ENCODE data around the gene TRIM68. TPM values are rescaled to one million over a fixed set of nuclear protein-coding genes. Genes with fewer than 3 reads are reported as not detected.

TRIM68 gene, protein sequence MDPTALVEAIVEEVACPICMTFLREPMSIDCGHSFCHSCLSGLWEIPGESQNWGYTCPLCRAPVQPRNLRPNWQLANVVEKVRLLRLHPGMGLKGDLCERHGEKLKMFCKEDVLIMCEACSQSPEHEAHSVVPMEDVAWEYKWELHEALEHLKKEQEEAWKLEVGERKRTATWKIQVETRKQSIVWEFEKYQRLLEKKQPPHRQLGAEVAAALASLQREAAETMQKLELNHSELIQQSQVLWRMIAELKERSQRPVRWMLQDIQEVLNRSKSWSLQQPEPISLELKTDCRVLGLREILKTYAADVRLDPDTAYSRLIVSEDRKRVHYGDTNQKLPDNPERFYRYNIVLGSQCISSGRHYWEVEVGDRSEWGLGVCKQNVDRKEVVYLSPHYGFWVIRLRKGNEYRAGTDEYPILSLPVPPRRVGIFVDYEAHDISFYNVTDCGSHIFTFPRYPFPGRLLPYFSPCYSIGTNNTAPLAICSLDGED
- 16.6 and 25.6 TPM in 2 replicates for total RNA-seq (2014; rRNA removed; shearing (Covaris generic))

DNA sequence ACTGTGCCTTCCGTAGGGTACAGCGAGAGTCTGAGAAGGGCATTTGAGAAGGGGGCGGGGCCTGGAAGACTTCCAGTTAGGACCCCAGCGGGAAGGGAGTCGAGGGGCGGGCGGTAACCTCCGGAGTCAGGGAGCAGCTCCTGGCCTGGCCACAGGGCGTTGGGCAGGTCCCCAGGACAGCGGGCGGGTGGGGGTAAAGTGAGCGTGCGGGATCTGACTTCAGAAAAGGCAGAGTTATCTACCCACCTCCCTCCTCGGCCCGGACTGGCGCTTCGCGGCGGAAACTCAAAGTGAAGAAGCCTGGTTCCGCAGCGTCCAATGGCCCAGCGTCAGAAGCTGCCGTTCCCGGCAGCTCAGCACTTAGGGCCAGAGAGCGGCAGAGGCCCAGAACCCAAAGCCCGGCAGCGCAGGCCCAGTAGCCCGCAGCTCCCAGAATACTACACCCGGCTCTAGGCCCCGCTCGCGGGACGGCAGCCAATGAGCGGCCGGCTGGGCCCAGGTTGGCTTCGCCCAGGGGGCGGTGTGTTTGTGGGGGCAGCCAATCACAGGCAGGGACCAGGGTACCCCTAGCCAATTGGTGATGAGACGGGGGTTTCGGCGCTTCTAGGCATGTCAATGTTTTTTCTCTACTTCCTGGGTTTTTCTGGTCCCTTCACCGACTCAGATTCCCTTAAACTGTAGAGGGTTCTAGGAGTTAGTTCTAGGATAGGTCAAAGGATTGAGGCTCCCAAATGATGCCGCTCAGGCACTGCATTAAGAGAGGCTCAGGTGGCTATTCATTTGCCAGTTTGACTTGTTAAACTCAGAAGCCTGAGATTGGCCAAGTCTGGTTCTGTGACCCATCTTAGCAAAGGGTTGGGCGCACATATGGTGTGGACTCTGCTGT lies at the start of gene TRIM68:
TRIM68 (minus strand) TSS at position 451 of the 886 bp plus-strand sequence. CDS start 2,727 bp downstream, outside the sequence.
- peak; percentile 95 for DNase-seq (ENCODE audit: low spot score)

DNA sequence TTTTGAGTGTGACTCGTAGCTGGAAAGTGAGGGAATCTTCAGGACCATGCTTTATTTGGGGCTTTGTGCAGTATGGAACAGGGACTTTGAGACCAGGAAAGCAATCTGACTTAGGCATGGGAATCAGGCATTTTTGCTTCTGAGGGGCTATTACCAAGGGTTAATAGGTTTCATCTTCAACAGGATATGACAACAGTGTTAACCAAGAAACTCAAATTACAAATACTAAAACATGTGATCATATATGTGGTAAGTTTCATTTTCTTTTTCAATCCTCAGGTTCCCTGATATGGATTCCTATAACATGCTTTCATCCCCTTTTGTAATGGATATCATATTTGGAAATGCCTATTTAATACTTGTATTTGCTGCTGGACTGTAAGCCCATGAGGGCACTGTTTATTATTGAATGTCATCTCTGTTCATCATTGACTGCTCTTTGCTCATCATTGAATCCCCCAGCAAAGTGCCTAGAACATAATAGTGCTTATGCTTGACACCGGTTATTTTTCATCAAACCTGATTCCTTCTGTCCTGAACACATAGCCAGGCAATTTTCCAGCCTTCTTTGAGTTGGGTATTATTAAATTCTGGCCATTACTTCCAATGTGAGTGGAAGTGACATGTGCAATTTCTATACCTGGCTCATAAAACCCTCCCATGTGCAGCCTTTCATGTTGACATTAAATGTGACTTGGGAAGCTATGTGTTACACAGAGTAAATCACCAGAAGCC lies 46.8 kb upstream of the TRIM68 start:
- DNase-seq (ENCODE audit: low spot score): no peak

DNA sequence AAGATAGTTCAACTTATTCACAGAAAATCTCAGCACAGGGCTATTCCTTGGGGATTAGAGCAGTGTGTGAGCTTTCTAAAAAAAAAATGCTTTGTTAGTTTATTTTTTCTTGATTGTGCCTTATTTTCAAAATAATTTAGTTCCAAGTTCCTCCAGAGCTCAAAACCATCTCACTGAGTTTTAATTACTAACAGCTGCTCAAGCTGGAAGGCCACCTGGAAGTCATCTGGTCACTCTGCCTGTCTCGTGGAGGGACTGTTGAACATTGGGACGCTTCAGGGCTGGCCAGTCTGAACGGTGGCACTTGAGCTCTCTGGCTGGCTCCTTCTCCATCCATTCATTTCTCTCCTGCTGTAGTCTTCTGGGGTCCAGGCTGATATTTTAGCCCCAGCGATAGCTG lies 39.7 kb upstream of the TRIM68 start:
- DNase-seq (ENCODE audit: low spot score): no peak

DNA sequence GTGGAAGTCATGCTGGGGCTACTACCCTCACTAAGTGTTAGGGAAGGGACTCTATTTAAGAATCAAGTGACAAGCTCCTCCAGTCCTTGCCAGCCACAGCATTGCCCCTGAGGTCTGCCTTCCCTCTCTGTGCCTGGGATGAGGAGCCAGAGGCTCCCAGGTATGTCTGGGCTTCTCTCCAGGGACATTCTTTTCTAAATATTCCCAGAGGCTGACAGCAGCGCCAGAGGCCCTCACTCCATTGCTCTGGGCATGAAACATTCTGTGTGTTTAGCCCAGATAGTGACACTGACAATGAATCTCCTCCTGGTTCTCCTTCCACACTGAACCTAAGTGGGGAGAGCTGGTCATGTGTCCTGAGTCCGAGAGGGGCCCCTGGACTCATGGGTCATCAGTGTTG lies 37.9 kb upstream of the TRIM68 start:
- no peak for DNase-seq (ENCODE audit: low spot score)

DNA sequence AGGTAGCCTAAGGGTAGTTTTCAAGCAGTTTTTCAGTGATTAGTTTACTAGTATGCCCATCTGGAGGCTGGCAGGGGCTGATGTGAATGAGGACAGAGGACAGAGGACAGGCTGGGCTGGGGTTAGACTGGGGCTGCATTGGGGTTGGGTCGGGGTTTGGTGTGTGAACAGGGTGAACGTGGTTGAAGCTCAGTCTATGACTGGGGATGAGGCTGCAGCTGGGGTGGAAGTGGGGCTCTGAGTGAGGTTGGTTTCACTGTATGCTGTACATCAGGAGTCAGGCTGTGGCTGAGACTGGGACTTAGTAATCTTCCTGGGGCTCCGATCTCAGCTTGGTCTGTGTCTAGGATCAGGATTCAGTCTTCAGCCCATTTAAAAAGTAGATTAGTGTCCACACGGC lies 36.2 kb upstream of the TRIM68 start:
- DNase-seq (ENCODE audit: low spot score): no peak

DNA sequence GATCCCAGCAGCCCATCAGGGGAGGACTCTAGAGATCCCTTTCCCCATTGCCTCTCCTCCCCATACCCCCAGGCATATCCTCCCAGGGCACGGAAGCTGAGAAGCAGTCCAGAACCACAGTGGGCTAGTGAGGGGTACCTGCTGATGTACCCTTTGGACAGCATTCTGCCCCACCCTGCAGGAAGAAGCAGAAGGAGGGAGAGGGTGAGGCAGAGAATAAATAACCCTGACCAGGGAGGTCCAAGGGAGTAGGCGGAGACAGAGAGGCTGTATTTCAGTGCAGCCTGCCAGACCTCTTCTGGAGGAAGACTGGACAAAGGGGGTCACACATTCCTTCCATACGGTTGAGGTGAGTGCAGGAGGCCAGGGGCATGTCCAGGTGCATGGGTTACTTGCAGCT lies 35.7 kb upstream of the TRIM68 start, which contains the start of gene OR51E1:
OR51E1 (plus strand) TSS at position 301 of the 400 bp plus-strand sequence. CDS start 8,545 bp downstream, outside the sequence.
- DNase-seq (ENCODE audit: low spot score): no peak

DNA sequence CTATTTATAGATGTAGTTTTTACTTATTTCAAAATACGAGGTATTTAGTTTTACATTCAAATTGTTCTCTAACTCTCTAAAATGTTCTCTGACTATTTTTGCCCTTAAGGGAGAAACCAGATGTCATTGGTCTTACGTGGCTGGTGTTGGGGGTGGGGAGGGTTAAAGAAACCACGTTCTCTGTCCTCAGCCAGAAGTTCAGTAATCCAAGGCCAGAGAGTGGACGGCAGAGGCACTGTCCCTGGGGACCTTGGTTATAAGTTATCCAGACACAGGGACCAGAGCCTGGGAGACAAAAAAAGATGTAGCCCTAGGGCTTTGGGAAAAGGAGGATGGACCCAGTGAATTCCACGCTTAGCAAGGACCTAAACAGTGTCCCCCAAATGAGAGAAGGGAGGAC lies 35.0 kb upstream of the TRIM68 start:
- DNase-seq (ENCODE audit: low spot score): no peak

DNA sequence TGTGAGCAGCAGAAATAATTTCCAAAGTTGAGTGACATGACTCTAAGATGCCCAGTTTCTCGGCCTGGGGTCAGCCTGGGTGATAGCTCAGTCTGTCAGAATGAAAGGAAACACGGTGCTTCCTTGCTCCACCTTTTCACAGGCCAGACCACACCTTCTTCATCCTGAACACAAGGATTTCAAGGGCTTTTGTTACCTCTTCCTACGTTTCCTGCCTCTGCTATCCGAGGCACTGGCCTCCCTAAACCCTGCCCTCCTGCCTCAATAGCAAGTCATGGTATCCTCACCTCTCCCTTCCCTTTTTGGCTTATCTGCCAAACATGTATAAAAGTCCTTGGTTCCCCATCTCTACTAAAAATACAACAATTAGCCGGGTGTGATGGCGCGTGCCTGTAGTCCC lies 34.0 kb upstream of the TRIM68 start:
- no peak for DNase-seq (ENCODE audit: low spot score)

DNA sequence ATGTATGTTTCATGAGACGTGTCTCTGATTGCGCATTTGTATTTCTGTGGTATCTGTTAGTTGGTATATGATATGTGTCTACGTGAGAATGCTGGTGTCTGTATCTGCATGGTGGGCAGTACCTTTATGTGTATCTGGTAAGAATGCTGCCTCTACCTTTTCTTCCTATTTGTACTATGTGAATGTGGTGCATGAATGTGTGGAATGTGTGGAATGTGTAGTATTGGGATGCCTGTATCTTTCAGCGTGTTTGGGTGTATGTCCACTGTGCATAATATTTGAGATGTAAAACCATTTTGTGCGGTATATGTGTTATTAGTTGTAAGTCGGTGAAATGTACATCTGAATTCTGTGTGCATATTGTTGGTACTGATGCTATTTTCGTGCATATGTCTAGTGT lies 33.5 kb upstream of the TRIM68 start:
- DNase-seq (ENCODE audit: low spot score): no peak

DNA sequence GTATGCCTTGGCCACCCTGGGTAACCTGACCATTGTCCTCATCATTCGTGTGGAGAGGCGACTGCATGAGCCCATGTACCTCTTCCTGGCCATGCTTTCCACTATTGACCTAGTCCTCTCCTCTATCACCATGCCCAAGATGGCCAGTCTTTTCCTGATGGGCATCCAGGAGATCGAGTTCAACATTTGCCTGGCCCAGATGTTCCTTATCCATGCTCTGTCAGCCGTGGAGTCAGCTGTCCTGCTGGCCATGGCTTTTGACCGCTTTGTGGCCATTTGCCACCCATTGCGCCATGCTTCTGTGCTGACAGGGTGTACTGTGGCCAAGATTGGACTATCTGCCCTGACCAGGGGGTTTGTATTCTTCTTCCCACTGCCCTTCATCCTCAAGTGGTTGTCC lies 31.9 kb upstream of the TRIM68 start:
- DNase-seq (ENCODE audit: low spot score): no peak

DNA sequence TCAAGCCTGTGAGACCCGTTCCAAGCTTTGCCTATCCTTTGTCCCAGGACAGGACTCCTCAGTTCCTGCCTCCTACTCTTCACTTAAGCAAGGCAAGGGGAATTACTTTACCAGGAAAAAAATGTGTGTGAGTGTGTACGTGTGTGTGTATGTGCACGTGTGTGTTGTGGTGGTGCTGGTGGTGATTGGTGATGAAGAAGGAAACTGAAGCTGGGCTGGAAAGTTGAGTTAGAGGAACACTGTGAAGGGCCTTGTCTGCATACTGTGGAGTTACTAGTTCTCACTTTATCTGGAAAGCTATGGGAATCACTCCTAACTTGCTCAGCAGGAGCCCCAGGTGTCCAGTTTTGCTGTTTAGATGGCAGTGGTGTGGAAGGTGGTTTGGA lies 29.6 kb upstream of the TRIM68 start:
- DNase-seq (ENCODE audit: low spot score): no peak

DNA sequence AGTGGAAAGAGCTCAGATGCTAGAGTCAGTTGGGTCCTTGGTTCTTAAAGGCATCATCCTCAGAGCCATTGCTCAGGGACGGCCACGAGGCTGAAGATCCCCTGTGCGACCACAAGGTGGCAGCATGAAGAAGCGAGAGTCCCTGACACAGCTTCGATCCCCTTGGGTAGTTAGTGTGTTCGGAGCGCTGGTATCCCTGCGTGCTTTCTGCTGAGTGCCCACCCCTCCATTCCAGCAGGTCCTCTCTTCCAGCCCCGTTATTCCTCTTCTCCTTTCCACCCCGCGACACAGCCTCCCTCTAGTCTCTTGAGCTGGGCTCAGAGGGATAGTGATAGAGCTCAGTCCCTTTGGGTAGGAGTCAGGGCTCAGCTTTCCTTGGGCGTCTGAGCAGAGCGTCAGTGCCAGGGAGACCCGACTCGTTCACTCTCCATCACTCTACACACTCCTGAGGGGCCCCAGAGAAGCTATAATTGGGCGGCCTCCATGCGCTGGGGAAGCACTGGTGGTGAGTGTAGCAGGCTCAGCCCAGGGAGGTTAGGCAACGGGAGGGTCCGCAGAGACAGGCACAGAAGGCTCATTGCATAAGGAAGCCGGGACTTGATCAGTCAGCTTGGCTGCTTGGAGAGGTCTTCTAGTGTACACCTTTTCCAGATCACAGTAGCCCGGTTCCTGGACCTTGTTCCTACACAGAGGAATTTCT lies 29.1 kb upstream of the TRIM68 start, which contains the start of gene OR51D1:
OR51D1 (plus strand) TSS at position 516 of the 700 bp plus-strand sequence. CDS start 2,314 bp downstream, outside the sequence.
- DNase-seq (ENCODE audit: low spot score): peak; percentile 76

DNA sequence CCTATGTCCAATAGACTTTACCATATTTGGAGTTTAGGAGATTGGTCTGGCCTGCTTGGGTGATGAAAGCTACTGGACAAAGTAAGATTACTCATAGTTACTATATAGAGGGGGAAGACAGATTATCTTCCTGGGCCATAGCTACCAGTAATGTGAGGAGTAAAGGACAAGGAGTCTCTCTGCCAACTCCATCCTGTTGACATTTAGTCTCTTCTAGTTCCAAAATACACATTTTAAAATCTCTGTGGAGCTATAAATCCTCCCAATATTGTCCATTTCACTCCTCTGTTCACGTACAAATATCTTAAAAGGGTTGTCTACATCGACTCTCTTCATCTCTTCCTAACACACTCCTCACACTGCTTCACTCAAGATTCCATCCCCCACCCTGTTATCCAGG lies 28.1 kb upstream of the TRIM68 start:
- no peak for DNase-seq (ENCODE audit: low spot score)

DNA sequence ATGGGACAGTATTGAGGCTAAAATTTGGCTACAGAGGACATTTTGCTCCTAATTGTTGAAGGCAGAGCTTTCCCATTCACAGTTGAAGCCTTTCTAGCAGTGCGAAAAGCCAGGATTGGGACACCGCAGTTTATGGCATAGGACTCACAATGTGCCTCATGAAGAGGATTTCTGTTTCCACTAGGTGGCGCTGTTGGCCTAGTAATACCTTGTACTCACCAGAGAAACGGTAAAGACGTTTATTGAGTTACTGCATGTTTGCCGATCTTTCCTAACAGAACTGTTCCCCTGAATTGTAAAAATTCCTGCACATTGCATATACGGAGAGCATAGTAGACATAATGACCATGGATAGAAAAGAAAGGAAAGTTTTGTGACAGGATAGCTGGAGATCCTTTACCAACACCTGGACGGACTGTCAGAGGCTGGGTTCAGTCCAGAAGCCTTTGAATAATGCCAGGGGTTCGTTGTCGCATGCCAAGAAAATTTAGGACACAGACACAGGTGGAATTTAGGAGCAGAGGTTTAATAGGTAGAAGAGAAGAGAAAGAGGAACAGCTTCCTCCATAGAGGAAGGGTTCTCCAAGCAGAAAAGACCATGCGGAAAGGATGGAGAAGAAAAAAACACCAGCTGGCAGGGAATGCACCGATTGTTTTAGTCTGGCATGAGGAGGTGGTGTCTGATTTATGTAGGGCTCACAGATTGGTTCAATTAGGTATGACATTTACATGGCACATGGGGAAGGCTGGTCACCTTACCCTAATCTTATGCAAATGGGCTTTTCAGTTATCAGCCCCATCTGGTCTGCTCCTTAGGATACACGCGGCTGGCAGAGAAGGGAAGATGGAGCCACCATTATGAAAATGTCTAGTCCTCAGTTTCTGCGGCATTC lies 18.4 kb upstream of the TRIM68 start:
- peak; percentile 82 for DNase-seq (ENCODE audit: low spot score)

DNA sequence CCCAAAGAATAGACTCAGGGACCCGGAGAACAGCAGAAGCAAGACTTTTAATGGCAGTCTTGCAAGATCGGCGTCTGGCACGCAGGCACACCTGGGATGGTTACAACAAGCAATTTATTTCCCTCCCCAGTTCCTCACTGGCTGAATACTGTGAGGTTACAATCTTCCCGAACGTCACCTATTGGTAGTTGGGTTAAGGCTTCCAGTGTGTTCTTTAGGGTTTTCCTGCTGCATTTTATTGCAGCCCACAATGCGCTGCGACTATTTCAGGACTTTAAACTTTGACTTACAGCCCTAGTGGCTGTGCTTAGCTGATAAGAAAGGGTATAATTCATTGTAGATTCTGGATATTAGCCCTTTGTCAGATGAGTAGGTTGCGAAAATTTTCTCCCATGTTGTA lies 11.5 kb upstream of the TRIM68 start:
- DNase-seq (ENCODE audit: low spot score): no peak

DNA sequence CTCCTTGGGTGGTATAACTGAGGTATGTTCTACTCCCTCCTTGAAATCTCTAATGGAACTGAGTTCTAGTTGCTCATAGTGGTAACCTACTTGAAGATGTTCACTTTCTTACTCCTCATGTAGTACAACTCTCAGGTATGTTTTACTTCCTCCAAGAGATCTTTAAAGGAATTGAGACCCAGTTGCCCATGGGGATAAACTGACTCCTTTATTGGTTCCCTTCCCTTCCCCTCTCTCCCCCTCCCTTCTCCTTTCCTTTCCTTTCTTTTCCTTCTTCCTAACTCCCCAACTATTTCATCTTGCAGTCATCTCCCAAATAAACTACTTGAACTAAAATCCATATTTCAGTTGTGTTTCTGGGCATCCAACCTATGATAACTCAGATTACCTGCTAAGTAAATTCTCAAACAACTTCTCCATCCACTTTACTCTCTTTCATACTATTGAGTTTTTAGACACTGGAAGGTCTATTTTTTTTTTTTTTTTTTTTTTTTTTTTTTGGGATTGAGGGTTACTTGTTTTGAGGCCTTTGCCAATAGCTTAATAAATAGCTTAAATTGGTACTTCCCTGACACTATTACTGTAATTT lies 7.9 kb upstream of the TRIM68 start:
- no peak for DNase-seq (ENCODE audit: low spot score)

DNA sequence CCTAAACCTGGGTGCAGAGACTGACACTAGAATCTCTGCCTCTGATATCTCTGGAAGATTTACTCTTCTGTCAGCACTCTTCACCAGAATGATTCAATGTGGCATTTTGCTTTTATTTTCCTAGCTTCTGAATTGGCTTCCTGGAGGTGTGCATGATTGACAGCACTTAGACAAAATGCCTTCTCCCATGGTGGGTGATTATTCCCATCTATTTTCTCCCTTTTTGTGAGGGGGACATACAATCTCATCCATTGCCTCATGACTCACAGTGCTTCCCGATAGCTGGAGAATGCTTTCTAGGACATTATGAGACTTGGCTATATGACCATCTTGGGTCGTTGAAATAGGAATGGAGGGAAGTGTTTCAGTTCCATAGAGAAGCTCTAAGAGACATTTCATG lies 4.0 kb upstream of the TRIM68 start:
- DNase-seq (ENCODE audit: low spot score): no peak

DNA sequence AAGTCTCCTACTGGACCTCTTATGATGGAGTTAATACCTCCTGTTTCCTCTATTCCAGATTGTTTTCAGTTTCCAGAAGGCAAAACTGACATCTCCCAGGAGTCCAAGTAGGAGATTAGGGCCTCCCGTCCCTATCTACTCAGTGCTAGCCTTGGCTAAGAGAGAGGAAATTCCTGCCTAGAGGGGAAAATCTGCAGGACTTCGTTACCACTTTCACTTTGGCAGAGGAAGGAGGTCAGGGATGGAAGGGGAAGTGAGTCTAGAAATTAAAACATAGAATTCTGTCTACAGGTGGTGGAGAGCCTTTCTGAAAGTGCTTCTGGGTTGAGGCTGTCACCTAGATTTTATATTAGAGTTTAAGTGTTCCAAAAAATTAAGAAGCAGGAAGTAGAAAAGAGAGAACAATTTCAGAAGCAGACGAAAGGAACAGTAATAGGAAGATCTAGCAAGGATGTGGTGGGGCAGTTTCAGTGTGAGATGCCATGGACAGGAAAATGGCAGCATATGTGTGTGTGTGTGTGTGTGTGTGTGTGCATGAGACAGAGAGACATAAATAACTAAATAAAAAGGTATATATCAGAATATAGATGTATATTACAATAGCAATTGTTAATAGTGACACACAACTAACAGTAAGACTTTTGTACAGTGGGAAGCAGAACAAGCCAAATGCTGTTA lies 2.4 kb upstream of the TRIM68 start:
- DNase-seq (ENCODE audit: low spot score): no peak

DNA sequence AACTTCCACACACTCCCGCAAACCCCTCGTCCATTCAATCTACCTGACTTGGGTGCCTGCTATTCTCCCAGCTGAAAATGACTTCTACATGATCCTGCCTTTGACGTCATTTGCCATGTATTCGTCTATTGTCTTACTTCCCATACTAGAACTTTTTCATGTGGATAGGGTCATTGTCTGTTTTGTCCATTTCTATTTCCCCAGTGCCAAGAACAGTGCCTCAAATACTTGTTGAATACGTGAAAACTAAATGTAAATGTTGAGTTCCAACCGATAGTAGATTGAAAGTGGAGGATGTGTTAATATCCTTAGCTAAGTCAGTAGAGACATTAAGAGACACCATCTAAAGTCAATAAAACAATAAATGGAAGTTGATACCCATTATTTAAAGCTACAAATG lies 935 bp downstream of the TRIM68 start:
- DNase-seq (ENCODE audit: low spot score): no peak
